Subcutaneous adipose tissue (tissue), 4 donors: ENCODE results near the gene ACAA1. TPM values are rescaled to one million over a fixed set of nuclear protein-coding genes. Genes with fewer than 3 reads are reported as not detected.

Source experiments
- total RNA-seq, 4 donors: library from RNA; depleted of rRNA; stranded (reverse); fragments of >200 nt; gene quantifications; one replicate each; pipeline ENCODE4 v1.1.0, GENCODE V29; 2016
- TF ChIP-seq, protein P1 (sequence below): fragments of 450-650 bp; IDR thresholded peaks from one replicate; pipeline ENCODE4 v1.5.1; 2016; ENCODE audit warnings: low read depth, mild to moderate bottlenecking, control low read depth, antibody characterized with exemption, moderate library complexity

ACAA1 gene
- total RNA-seq, 4 donors from 2014 or later, result 42.4 to 121 (median 74.5) TPM

GRCh38 chr3:38168151-38169026, 31.5 kb upstream of the ACAA1 start:
- TF ChIP-seq, protein P1, sequence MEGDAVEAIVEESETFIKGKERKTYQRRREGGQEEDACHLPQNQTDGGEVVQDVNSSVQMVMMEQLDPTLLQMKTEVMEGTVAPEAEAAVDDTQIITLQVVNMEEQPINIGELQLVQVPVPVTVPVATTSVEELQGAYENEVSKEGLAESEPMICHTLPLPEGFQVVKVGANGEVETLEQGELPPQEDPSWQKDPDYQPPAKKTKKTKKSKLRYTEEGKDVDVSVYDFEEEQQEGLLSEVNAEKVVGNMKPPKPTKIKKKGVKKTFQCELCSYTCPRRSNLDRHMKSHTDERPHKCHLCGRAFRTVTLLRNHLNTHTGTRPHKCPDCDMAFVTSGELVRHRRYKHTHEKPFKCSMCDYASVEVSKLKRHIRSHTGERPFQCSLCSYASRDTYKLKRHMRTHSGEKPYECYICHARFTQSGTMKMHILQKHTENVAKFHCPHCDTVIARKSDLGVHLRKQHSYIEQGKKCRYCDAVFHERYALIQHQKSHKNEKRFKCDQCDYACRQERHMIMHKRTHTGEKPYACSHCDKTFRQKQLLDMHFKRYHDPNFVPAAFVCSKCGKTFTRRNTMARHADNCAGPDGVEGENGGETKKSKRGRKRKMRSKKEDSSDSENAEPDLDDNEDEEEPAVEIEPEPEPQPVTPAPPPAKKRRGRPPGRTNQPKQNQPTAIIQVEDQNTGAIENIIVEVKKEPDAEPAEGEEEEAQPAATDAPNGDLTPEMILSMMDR, result no peak

DNA sequence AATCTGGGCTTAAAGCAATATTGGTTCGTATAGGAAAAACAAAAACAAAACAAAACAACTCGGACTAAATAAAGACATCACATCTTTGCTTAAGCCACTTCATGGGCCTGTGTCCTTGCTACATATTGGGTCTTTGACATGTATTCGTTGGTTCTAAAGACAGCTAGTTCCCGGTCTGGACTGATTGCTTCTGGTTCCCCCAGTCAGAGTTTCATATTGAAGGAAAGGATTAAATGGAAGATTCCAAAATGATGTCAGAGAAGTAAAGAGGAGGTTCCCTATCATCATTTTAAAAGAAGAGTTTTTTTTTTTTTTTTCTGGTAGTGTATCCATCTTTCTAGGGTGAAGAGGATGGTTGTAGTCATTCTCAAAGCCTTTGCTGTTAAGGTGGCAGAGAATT, 30.7 kb upstream of the ACAA1 start:
- TF ChIP-seq, protein P1, result no peak

GRCh38 chr3:38165722-38166387, 28.9 kb upstream of the ACAA1 start:
- TF ChIP-seq, protein P1, result no peak

- TF ChIP-seq, protein P1, result no peak
Observed at GRCh38 chr3:38164952-38165721, 28.2 kb upstream of the ACAA1 start, which contains the start of gene OXSR1. Gene OXSR1 (plus strand): TSS chr3:38165537. CDS start chr3:38165877, 340 bp downstream.

- TF ChIP-seq, protein P1, result no peak
Observed at GRCh38 chr3:38164643-38164951, 27.7 kb upstream of the ACAA1 start.

DNA sequence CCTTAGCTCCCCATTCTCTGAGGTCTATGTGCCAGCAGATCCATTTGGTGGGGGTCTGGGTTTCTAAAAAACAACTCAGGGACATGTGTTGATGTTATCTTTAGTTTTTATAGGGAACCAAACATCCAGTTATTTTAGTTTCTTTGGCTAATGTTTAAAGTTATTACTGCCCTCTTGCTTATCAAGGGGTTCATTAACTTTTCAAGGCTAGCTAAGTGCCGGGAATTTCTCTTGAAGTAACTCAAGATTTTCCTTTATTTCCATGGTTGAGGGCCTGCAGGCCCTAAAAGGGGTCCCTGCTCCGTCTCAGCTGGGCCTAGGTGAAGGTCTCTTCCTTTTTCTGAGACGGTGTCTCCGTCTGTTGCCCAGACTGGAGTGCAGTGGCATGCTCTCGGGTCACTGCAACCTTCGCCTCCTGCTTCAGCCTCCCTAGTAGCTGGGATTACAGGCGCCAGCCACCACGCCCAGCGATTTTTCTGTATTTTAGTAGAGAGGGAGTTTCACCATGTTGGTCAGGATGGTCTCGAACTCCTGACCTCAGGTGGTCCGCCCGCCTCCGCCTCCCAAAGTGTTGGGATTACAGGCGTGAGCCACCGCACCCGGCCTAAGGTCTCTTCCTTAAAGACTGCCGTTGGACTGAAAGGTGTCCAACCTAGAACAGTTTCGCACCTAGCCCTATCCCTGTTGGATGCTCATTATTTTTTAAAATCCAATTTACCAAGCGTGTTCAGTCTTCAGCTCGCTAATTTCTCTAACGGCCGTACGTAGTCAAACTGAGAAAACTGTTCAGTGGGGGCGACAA, 27.1 kb upstream of the ACAA1 start:
- TF ChIP-seq, protein P1, result no peak
